Epithelial cell of esophagus (primary cell): ENCODE data around the gene GABRR3.

ENCODE experiments used
- DNase-seq: peaks from one replicate; pipeline ENCODE4 v3.0.0; 2010; ENCODE audit warnings: low read depth
- H3K4me3 ChIP-seq: 2 replicates; pipeline ENCODE4 v1.5.1; 2011; ENCODE audit warnings: mild to moderate bottlenecking, low read length, control low read depth
- CTCF ChIP-seq: IDR thresholded peaks from 2 replicates; pipeline ENCODE4 v1.5.1; 2011; ENCODE audit warnings: low read depth, mild to moderate bottlenecking, low read length, control low read depth, inconsistent platforms; ENCODE audit not compliant: insufficient read depth; ENCODE audit errors: missing control alignments

Gene GABRR3

DNA sequence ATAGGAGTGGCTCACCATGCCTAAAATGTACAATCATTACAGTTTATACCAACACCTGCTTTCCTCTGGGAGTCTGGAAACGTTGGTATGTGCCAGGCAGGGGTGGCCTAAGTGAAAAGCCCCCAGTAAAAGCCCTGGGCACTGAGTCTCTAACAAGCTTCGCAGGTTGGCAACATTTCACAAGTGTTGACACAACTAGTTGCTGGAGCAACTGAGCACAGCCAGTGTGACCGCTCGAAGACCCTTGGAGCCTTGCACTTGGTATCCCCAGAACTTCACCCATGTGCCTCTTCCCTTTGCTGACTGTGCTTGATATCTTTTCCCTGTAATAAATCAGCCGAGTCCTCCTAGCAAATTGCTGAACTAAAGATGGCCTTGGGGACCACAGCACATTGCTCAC lies 65.6 kb downstream of the GABRR3 start:
- DNase-seq, result no peak
- no peak overlapping the region for H3K4me3 ChIP-seq
- no peak for TF ChIP-seq CTCF

- no peak for TF ChIP-seq CTCF
- no peak for DNase-seq
Observed at GRCh38 chr3:97968376-97968775, 66.7 kb downstream of the GABRR3 start.

GRCh38 chr3:97967966-97968365 lies 67.1 kb downstream of the GABRR3 start:
- no peak overlapping the region for H3K4me3 ChIP-seq
- TF ChIP-seq CTCF, result no peak
- no peak for DNase-seq

More at GRCh38 chr3:97968376-97968775, 66.7 kb downstream of the GABRR3 start:
- no peak overlapping the region for H3K4me3 ChIP-seq

- DNase-seq, result no peak
- H3K4me3 ChIP-seq, result no peak overlapping the region
- TF ChIP-seq CTCF, result no peak
Observed at GRCh38 chr3:97960993-97961766, 73.9 kb downstream of the GABRR3 start.

DNA sequence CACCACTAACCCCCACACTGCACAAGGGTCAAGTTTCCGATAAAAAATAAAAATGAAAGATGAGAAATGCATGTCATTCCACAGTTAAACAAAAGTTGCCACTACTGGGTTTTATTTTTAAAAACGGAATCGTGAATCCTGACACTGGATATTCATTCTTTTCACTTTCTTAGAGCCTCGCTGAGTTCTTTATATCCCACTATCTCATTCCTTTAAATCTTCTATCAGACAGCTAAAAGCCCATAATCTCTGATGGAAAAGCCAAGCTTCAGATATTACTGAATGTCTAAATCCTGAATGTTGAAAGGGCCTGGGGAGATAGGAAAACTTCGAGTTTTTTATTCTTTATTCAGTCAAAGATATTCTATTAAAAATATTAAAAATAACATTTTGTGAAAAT lies 74.6 kb downstream of the GABRR3 start:
- no peak for DNase-seq
- no peak overlapping the region for H3K4me3 ChIP-seq
- no peak for TF ChIP-seq CTCF

- no peak overlapping the region for H3K4me3 ChIP-seq
- no peak for DNase-seq
- TF ChIP-seq CTCF, result no peak
Observed at GRCh38 chr3:97959872-97960271, 75.2 kb downstream of the GABRR3 start.

GRCh38 chr3:97958796-97959195 lies 76.3 kb downstream of the GABRR3 start:
- TF ChIP-seq CTCF, result no peak
- H3K4me3 ChIP-seq, result no peak overlapping the region
- DNase-seq, result no peak
